Keratinocyte (primary cell): ENCODE measurements around the gene PPT2.

Source experiments
- CTCF ChIP-seq, 3 experiments: IDR thresholded peaks in 1 of 3; conservative IDR thresholded peaks in 1 of 3; optimal IDR thresholded peaks in 1 of 3; 2 replicates in 2 of 3; 3 replicates in 1 of 3; pipeline versions ENCODE3 to v1.5.1; 2011; ENCODE audit warnings: low read length in 3 of 3, mild to moderate bottlenecking in 3 of 3, moderate library complexity in 2 of 3, control low read depth in 1 of 3, inconsistent platforms in 1 of 3; ENCODE audit not compliant: insufficient read depth in 2 of 3; ENCODE audit errors: extremely low read depth in 1 of 3
- EZH2 ChIP-seq: IDR thresholded peaks from one replicate; pipeline ENCODE4 v1.6.1; 2012; ENCODE audit warnings: inconsistent platforms, mild to moderate bottlenecking, low read length, moderate library complexity

GRCh38 chr6:32146687-32147086 is 7.3 kb upstream of the PPT2 start:
- TF ChIP-seq CTCF (optimal IDR thresholded peaks at IDR 0.05 in 1 of 3, IDR thresholded peaks at IDR 0.05 in 1 of 3, conservative IDR thresholded peaks at IDR 0.05 in 1 of 3; ENCODE audit: extremely low read depth in 1 of 3, insufficient read depth in 2 of 3, low read length in 3 of 3) (no peak), EZH2 (no peak)
